Muscle of arm (tissue), 14 donors: ENCODE measurements around the gene UBXN6. TPM values are rescaled to one million over a fixed set of nuclear protein-coding genes. Genes with fewer than 3 reads are reported as not detected.
A peak's percentile ranks its signal among the peaks of the same experiment; 100 is the strongest.

Source experiments
- DNase-seq: peaks from one replicate; pipeline ENCODE4 v3.0.0-alpha.2; 2013
- long read RNA-seq, 11 donors: transcript quantifications; one replicate each; lab custom pipeline, GENCODE V29; 2026
- polyA plus RNA-seq, 12 donors: library from polyadenylated mRNA; unstranded; fragments of 120-200 nt; gene quantifications; one replicate each; pipeline ENCODE4 v1.2.1, GENCODE V29; 2013; ENCODE audit not compliant: insufficient read length in 12 of 12

UBXN6 gene
- 100 to 1,000 TPM in 2 of 12 donors, 10 to 100 TPM in 9, not detected in 1; 66.8 to 148 (median 87.8) TPM for polyA plus RNA-seq
- long read RNA-seq, donor 1, full-length matches to known transcripts, result 62 of 101 reads
- long read RNA-seq, donor 1, partial matches to known transcripts, result 39 of 101 reads
- long read RNA-seq, donor 1, other reads (novel, unspliced or antisense), result 0 of 101 reads
- long read RNA-seq, donor 2, full-length matches to known transcripts, result 37 of 43 reads
- long read RNA-seq, donor 2, partial matches to known transcripts, result 6 of 43 reads
- long read RNA-seq, donor 2, other reads (novel, unspliced or antisense), result 0 of 43 reads
- long read RNA-seq, donor 3, full-length matches to known transcripts, result 23 of 23 reads
- long read RNA-seq, donor 3, partial matches to known transcripts, result 0 of 23 reads
- long read RNA-seq, donor 3, other reads (novel, unspliced or antisense), result 0 of 23 reads
- long read RNA-seq, donor 4, full-length matches to known transcripts, result 23 of 23 reads
- long read RNA-seq, donor 4, partial matches to known transcripts, result 0 of 23 reads
- long read RNA-seq, donor 4, other reads (novel, unspliced or antisense), result 0 of 23 reads
- long read RNA-seq, donor 5, full-length matches to known transcripts, result 60 of 79 reads
- long read RNA-seq, donor 5, partial matches to known transcripts, result 19 of 79 reads
- long read RNA-seq, donor 5, other reads (novel, unspliced or antisense), result 0 of 79 reads
- long read RNA-seq, donor 6, full-length matches to known transcripts, result 17 of 17 reads
- long read RNA-seq, donor 6, partial matches to known transcripts, result 0 of 17 reads
- long read RNA-seq, donor 6, other reads (novel, unspliced or antisense), result 0 of 17 reads
- long read RNA-seq, donor 7, full-length matches to known transcripts, result 23 of 23 reads
- long read RNA-seq, donor 7, partial matches to known transcripts, result 0 of 23 reads
- long read RNA-seq, donor 7, other reads (novel, unspliced or antisense), result 0 of 23 reads
- long read RNA-seq, donor 8, full-length matches to known transcripts, result 71 of 85 reads
- long read RNA-seq, donor 8, partial matches to known transcripts, result 14 of 85 reads
- long read RNA-seq, donor 8, other reads (novel, unspliced or antisense), result 0 of 85 reads
- long read RNA-seq, donor 9, full-length matches to known transcripts, result 24 of 24 reads
- long read RNA-seq, donor 9, partial matches to known transcripts, result 0 of 24 reads
- long read RNA-seq, donor 9, other reads (novel, unspliced or antisense), result 0 of 24 reads
- long read RNA-seq, donor 10, full-length matches to known transcripts, result 49 of 61 reads
- long read RNA-seq, donor 10, partial matches to known transcripts, result 12 of 61 reads
- long read RNA-seq, donor 10, other reads (novel, unspliced or antisense), result 0 of 61 reads
- long read RNA-seq, donor 11, full-length matches to known transcripts, result 47 of 58 reads
- long read RNA-seq, donor 11, partial matches to known transcripts, result 11 of 58 reads
- long read RNA-seq, donor 11, other reads (novel, unspliced or antisense), result 0 of 58 reads

GRCh38 chr19:4457654-4458395 is at the start of gene UBXN6:
Gene UBXN6, minus strand, starts transcription at chr19:4457794. Its CDS starts 97 bp downstream, at chr19:4457697.
- DNase-seq, result peak; percentile 97

GRCh38 chr19:4507150-4507452 is 49.5 kb upstream of the UBXN6 start:
- DNase-seq, result no peak

GRCh38 chr19:4506449-4507149 is 49.0 kb upstream of the UBXN6 start:
- DNase-seq, result no peak

- no peak for DNase-seq
These were observed 48.2 kb upstream of the UBXN6 start for GRCh38 chr19:4505570-4506448.

- DNase-seq, result no peak
These were observed 47.4 kb upstream of the UBXN6 start for GRCh38 chr19:4504891-4505569.

- DNase-seq, result peak; percentile 38
These were observed 46.7 kb upstream of the UBXN6 start for GRCh38 chr19:4504297-4504701.

DNA sequence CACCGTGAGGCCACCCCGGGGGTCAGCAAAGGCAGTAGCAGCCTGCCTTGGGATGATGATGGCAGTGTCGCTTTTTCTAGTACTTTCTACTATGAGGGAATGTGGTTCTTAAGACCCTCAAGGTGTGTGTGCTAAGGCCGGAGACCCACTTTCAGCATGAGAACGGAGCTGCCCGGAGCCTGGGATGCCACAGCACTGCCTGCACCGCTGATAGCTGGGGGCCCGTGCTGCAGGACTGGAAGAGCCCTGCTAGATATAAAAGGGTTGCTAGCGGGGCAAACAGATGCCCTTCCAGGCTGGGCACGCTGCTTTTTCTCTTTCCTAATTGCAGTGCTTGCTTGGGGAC is 46.2 kb upstream of the UBXN6 start:
- DNase-seq, result no peak

- DNase-seq, result no peak
These were observed 45.7 kb upstream of the UBXN6 start for GRCh38 chr19:4503132-4503824.

- no peak for DNase-seq
These were observed 44.9 kb upstream of the UBXN6 start for GRCh38 chr19:4502282-4503131.

DNA sequence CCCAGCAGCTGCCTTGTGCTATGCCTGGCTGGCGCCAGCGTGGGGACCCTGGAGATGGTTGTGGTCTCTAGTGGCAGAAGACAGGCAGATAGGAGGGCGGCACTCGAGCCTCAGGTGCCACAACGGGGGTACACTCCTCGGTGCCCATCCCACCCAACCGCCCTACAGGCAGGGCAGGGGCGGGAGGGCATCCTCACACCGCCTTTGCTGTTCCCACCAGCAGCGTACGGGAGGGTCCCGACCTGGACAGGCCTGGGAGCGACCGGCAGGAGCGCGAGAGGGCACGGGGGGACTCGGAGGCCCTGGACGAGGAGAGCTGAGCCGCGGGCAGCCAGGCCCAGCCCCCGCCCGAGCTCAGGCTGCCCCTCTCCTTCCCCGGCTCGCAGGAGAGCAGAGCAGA is 44.1 kb upstream of the UBXN6 start:
- no peak for DNase-seq

DNA sequence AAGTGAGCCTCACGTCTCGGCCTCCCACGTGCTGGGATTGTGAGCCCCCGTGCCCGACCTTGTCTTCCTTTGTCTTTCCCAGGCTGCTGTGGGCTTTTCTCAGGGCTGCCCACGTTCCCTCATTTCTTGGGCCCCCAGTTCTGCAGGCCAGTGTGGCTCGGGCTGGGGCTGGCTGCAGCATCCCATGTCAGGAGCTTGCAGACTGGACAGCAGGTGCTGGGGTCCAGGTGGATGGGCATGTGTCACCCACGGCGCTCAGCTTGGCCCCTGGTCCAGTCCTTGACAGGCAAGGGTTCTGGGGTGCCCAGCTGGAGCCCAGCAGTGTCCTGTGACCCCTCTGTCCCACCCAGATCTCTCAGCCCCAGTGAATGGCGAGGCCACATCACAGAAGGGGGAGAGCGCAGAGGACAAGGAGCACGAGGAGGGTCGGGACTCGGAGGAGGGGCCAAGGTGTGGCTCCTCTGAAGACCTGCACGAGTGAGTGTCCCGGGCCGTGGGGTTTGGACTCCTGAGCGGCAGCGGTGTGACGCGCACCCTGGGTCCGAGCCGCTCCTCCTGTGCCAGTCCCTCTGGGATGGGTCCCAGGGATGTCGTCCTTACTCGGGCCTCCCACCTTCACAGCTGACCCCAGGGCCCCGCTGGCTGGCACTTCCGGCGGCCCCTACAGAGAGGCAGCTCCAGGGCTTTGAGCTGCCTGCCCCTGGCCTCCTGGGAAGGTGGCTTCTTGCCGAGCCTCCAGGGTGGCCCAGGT is 43.4 kb upstream of the UBXN6 start:
- DNase-seq, result no peak

GRCh38 chr19:4499855-4500254 is 42.3 kb upstream of the UBXN6 start:
- no peak for DNase-seq

DNA sequence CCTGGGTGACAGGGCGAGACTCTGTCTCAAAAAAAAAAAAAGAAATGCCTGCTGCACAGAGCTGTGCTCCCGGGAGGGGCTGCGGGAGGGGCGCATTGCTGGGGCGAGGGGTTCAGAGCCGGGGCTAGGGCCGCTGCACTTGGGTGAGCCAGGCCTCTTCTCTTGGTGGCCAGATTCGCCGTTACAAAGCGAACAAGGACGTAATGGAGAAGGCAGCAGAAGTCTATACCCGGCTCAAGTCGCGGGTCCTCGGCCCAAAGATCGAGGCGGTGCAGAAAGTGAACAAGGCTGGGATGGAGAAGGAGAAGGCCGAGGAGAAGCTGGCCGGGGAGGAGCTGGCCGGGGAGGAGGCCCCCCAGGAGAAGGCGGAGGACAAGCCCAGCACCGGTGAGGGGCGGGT is 41.7 kb upstream of the UBXN6 start:
- DNase-seq, result no peak

- no peak for DNase-seq
These were observed 41.1 kb upstream of the UBXN6 start for GRCh38 chr19:4498694-4499093.

DNA sequence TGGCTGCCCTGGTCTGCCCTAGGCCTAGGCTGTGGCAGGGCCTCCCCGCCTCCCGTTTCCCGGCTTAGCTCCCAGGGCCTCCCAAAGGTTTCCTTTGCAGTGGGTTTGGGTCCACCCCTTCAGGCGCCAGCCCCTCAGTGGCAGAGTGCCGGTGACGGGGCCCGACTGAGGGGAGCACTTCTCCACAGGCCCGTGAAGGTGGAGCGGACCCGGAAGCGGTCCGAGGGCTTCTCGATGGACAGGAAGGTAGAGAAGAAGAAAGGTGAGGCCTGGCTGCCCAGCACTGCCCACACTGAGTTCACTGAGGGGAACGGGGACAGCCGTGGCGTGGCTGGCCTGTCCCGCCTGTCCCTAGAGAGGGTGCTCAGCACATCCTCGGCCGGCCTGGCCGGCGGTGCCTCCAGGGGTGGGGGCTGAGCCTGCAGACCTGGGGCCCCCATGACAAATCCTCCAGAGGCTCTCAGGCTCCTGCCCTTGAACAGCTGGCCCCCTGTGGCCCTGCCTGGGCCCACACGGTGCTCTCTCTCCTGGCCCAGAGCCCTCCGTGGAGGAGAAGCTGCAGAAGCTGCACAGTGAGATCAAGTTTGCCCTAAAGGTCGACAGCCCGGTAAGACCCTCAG is 40.3 kb upstream of the UBXN6 start:
- DNase-seq, result no peak

GRCh38 chr19:4496304-4496703 is 38.7 kb upstream of the UBXN6 start:
- no peak for DNase-seq
